Measurements from ENCODE around the gene PLD3.

The PLD3 gene, protein sequence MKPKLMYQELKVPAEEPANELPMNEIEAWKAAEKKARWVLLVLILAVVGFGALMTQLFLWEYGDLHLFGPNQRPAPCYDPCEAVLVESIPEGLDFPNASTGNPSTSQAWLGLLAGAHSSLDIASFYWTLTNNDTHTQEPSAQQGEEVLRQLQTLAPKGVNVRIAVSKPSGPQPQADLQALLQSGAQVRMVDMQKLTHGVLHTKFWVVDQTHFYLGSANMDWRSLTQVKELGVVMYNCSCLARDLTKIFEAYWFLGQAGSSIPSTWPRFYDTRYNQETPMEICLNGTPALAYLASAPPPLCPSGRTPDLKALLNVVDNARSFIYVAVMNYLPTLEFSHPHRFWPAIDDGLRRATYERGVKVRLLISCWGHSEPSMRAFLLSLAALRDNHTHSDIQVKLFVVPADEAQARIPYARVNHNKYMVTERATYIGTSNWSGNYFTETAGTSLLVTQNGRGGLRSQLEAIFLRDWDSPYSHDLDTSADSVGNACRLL

GRCh38 chr19:40348125-40348913, at the start of gene PLD3, which contains the start of gene C19orf47:
TSS of gene PLD3 (plus strand) at chr19:40348695. CDS start at chr19:40366484, 17,789 bp downstream.
TSS of gene C19orf47 (minus strand) at chr19:40348397. CDS start at chr19:40341857, 6,540 bp downstream.
- DNase-seq, result peak; percentile 100

- DNase-seq, result no peak
These were observed 47.8 kb upstream of the PLD3 start for GRCh38 chr19:40300668-40301067.

DNA sequence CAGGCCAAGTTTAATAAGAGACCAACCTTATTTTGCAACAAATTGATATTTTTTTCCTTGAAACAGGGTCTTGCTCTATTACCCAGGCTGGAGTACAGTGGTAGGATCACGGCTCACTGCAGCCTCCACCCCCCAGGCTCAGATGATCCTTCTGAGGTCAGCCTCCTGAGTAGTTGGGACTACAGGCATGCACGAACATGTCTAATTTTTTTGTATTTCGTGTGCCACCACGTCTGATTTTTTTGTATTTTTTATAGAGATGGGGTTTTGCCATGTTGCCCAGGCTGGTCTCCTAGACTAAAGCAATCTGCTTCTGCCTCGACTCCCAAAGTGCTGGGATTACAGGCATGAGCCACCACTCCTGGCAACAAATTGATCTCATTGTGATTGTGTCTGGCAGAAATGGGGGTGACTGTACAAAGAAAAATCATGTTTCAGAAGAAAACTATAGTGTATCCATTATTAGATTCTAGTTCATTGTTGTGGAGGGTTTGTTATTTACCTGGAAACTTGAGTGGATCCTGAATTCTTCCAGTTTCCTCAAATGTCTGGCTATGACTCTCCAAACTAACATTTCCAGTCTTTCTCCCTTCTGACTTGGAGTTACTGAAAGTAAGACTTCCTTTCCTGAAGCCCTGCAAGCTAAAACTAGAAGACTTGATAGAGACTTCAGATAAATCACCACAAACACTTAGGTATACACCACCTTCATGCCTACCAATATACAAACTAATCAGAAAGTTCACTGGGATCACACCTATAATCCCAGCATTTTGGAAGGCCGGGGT, 46.1 kb upstream of the PLD3 start:
- DNase-seq, result no peak

DNA sequence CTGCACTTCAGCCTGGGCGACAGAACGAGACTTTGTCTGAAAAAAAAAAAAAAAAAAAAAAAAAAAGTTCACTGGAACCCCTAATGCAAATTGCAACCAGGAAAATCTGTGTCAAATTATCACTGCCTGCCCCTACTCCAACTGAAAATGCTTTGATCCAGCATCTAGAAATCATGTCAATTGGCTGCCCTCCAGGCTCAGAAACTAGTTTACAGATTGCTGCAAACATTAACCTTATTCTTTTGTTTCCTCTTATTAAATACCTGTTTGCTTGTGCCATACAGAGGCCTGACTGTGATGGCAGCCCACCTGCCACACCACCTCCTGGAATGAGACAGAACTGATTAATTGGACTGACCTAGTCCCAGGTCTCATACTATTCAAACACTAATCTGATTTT, 44.7 kb upstream of the PLD3 start:
- DNase-seq, result no peak

DNA sequence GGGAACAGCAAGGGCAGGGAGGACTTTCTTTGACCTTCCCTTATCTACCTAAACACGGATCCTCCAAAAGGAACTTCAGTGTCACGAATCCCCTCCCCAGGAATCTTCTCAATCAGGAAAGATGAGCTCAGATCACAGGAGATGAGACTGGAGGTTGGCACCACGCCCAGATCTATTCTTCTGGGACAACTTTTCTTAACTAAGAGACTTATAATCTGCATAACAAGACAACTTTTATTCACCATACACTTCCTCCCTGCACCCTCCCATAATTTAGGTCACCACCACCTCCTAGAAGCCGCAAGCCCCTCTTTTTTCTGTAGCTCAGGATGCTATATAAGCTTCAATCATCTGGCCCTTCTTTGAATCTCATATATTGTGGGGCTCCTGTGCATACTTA, 44.2 kb upstream of the PLD3 start:
- DNase-seq, result no peak

DNA sequence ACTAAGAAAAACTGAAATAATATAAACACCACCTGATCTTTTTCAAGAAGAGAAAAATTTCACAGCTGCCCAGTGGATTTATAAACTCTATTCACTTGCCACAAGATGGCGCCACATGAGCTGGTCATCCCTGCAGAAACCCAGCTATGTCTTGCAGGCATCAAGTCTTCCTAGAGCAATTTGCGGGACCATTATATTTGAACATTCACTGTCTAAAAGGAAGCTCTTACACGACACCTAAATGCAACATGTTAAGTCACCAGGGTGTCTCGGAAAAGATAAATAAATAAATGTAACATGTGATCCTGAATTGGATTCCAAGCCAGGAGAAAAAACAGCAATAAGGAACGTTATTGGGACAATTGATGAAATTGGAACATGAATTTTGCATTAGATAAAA, 43.1 kb upstream of the PLD3 start:
- DNase-seq, result peak; percentile 87

DNA sequence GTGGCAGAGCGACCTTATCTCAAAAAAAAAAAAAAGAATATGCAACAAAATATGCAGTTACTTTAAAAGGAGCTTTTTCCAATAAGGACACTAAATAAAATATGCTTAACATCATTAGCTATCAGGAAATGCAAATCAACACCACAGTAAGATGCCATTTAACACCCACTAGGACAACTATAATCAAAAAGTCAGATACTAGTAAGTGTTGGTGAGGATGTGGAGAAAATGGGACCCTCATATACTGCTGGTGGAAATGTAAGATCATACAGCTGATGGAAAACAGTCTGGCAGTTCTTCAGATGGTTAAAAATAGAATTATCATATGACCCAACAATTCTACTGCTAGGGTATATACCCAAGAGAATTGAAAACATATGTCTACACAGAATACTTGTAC, 38.8 kb upstream of the PLD3 start:
- no peak for DNase-seq

- DNase-seq, result no peak
These were observed 36.0 kb upstream of the PLD3 start for GRCh38 chr19:40312533-40312932.

DNA sequence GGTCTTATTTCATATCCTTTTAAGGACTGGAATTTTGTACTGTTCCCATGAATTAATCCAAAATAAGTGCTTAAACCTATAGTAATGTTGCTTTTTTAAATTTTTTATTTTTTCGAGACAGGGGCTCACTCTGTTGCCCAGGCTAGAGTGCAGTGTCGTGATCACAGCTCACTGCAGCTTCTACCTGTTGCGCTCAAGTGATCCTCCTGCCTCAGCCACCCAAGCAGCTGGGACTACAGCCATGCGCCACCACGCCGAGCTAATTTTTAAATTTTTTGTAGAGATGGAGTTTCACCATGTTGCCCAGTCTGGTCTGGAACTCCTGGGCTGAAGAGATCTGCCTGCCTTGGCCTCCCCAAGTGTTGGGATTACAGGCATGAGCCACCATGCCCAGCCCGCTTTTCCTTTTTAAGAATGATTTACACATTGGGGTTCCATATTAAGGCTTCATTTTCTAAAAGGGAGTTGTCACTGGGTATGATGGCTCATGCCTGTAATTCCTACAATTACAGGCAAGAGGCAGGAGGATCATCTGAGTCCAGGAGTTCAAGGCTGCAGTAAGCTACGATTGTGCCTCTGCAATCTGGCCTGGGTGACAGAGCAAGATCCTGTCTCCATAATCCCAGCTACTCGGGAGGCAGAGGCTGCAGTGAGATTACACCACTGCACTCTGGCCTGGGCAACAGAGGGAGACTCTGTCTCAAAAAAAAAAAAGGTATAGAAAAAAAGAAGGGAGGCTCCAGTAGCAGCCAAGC, 35.1 kb upstream of the PLD3 start:
- DNase-seq, result no peak

DNA sequence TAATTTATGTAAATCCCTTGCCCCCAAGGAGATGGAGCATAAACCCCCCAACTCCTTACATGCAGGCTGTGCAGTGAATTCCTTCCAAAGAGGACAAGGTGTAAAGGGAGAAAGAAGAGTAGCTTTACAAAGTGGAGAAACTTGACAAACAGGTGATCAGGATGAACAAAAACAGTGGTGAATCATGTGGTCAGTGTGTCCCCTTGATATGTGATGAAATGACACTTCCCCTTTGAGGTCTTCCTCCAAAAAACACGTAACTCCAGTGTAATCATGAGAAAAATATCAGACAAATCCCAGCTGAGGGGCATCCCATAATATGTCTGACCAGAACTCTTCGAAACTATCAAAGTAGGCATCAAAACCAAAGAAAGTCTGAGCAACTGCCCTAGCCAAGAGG, 33.8 kb upstream of the PLD3 start:
- no peak for DNase-seq

DNA sequence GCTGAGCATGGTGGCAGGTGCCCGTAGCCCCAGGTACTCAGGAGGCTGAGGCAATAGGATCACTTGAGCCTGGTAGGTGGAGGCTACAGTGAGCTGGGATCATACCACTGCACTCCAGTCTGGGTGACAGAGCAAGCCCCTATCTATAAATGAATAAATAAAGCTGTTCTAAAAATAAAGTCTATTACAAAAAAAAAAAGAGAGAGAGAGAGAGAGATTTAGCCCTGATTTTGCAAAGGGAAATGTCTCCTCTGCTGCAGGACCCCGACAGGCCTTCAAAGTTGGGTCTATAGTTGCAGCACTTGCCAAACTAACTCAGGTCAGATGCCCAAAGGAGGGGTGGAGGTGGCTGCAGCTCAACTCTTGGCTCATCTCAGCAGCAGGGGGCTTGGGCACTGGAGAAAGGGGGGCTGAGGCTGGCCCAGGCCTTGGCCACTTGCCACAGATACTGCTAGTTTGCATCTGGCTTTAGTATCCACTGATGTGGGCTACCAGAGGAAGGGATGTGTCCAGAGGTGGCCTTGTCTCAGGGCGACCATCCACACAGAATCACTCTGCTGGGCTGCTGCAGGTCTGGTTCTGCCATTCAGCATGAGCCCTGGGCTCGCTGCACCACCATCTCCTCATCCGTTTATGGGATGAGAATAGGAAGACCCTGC, 32.6 kb upstream of the PLD3 start:
- peak; percentile 16 for DNase-seq

- no peak for DNase-seq
These were observed 31.2 kb upstream of the PLD3 start for GRCh38 chr19:40317338-40317737.

DNA sequence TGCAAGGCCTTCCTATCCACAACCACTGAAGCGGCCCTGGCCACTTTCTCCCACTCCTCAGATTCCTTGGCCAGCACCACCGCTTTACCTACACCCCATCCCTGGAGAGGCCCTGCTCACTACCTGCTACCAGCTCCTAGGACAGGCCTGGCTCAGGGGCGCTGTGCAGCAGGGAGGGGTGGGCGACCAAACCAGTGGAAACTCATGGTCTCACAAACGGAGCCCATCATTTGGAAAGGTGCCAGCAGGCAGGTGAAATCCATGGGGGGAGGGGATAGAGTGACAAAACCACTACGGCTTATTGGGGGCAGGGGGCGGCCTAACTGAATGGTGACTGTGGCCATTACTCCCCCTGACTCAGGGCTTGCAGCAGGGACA, 27.9 kb upstream of the PLD3 start:
- no peak for DNase-seq

GRCh38 chr19:40321076-40321475, 27.4 kb upstream of the PLD3 start:
- no peak for DNase-seq

GRCh38 chr19:40321566-40322270, 26.8 kb upstream of the PLD3 start:
- no peak for DNase-seq

DNA sequence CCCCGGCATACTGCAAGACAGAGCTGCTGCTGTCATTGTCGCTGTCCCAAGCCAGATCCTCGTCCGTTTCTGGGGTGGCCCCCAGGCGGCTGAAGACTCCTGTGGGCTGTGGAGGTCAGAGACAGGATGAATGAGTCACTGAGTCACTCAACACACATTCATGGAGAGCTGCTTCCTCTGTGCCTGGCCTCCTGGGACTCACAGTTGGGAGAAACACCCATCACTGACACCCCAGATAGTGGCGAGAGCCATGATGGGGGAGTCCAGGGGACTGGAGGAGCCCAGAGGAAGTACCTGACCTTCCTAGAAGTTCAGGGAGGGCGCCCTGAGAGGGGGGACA, 26.3 kb upstream of the PLD3 start:
- DNase-seq, result no peak

GRCh38 chr19:40322951-40323615, 25.4 kb upstream of the PLD3 start:
- DNase-seq, result no peak

GRCh38 chr19:40323705-40324104, 24.8 kb upstream of the PLD3 start:
- no peak for DNase-seq

- DNase-seq, result no peak
These were observed 22.3 kb upstream of the PLD3 start for GRCh38 chr19:40326201-40326600.

DNA sequence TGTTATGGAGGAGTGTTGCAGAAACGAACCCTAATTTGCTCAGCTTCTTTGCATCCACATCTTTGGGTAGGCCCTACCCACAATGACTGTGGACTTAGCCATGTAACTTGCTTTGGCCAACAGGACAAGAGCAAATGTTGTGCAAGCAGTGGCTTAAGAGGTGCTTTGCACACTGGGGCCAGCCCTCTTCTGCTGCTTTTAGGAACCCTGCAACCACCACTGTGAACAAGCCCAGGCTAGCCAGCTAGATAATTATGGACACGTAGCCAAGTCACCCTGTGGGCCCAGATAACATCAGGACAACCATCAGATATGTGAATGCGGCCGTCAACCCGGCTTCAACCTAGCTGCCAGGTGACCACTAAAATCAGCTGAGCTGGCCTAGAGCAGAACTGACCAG, 17.4 kb upstream of the PLD3 start:
- no peak for DNase-seq

DNA sequence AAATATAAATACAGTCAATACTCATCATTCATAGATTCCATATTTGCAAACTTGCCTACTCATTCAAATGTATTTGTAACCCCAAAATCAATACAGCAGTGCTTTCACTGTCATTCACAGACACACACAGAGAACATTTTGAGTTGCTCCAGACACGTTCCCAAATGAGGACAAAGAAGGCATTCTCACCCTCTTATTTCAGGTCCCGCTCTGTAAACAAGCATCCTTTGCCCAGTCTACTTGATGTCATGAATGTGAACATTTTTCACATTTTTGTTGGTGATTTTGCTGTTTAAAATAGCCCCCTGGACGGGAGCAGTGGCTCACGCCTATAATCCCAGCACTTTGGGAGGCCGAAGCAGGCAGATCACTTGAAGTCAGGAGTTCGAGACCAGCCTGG, 15.8 kb upstream of the PLD3 start:
- DNase-seq, result no peak
